HG03565 (cell line): ENCODE measurements around the gene UCK1.
A peak's percentile ranks its signal among the peaks of the same experiment; 100 is the strongest.
"Not testable (repeated sequence)": the region's sequence is repeated elsewhere in the genome, so short reads cannot be mapped to it uniquely, and the experiment has no call there.

ENCODE experiments used
- ATAC-seq: cut with Tn5 transposase; IDR thresholded peaks from one replicate; pipeline ENCODE4 v1.9.1; 2021; ENCODE audit warnings: mild to moderate bottlenecking, moderate library complexity; ENCODE audit not compliant: unreplicated experiment

The UCK1 gene

GRCh38 chr9:131554087-131554842, 23.2 kb upstream of the UCK1 start:
- no peak for ATAC-seq

GRCh38 chr9:131552030-131552429, 21.0 kb upstream of the UCK1 start:
- ATAC-seq: no peak

GRCh38 chr9:131550465-131550864, 19.4 kb upstream of the UCK1 start:
- not testable (repeated sequence) for ATAC-seq

- not testable (repeated sequence) for ATAC-seq
These were observed 18.1 kb upstream of the UCK1 start for GRCh38 chr9:131549186-131549585.

GRCh38 chr9:131546336-131547084, 15.4 kb upstream of the UCK1 start:
- no peak for ATAC-seq

GRCh38 chr9:131545786-131546335, 14.8 kb upstream of the UCK1 start:
- ATAC-seq: no peak

GRCh38 chr9:131545003-131545785, 14.1 kb upstream of the UCK1 start, which contains the start of gene PRRT1B:
TSS of gene PRRT1B (plus strand) at chr9:131545523. CDS start at chr9:131545616, 93 bp downstream.
- ATAC-seq: no peak

- no peak for ATAC-seq
These were observed 12.1 kb upstream of the UCK1 start for GRCh38 chr9:131543141-131543540.

- no peak for ATAC-seq
These were observed 8.3 kb upstream of the UCK1 start for GRCh38 chr9:131539223-131539923.

GRCh38 chr9:131537946-131538345, 6.9 kb upstream of the UCK1 start:
- ATAC-seq: no peak

- ATAC-seq: no peak
These were observed 3.7 kb upstream of the UCK1 start for GRCh38 chr9:131534721-131535237.

- peak; percentile 16 for ATAC-seq
These were observed 530 bp downstream of the UCK1 start for GRCh38 chr9:131530546-131530919.

GRCh38 chr9:131529597-131530545, 1.2 kb downstream of the UCK1 start:
- ATAC-seq: no peak

GRCh38 chr9:131528886-131529505, 2.1 kb downstream of the UCK1 start:
- no peak for ATAC-seq

- no peak for ATAC-seq
These were observed 2.9 kb downstream of the UCK1 start for GRCh38 chr9:131528186-131528585.

GRCh38 chr9:131525643-131526565, 5.2 kb downstream of the UCK1 start:
- no peak for ATAC-seq

- ATAC-seq: no peak
These were observed 6.3 kb downstream of the UCK1 start for GRCh38 chr9:131524665-131525315.
